Mesothelial cell of epicardium (in vitro differentiated cells): ENCODE measurements around the gene CTXN1. TPM values are rescaled to one million over a fixed set of nuclear protein-coding genes. Genes with fewer than 3 reads are reported as not detected.

ENCODE experiments used
- DNase-seq, 2 experiments: peaks; one replicate each; pipeline ENCODE4 v3.0.0; 2021; ENCODE audit warnings: low spot score in 2 of 2; ENCODE audit not compliant: unreplicated experiment in 2 of 2
- H3K27ac Mint-ChIP-seq: 2 replicates; pipeline ENCODE4 v1.8.0; 2021; ENCODE audit warnings: mixed read lengths
- H3K27me3 Mint-ChIP-seq: 2 replicates; pipeline ENCODE4 v1.8.0; 2021; ENCODE audit warnings: low read depth, mixed read lengths
- H3K36me3 Mint-ChIP-seq: 2 replicates; pipeline ENCODE4 v1.8.0; 2021; ENCODE audit warnings: mixed read lengths
- H3K4me1 Mint-ChIP-seq: 2 replicates; pipeline ENCODE4 v1.8.0; 2021; ENCODE audit warnings: mixed read lengths
- H3K4me3 Mint-ChIP-seq: 2 replicates; pipeline ENCODE4 v1.8.0; 2021; ENCODE audit warnings: mild to moderate bottlenecking, moderate library complexity, mixed read lengths
- H3K9me3 Mint-ChIP-seq: 2 replicates; pipeline ENCODE4 v1.8.0; 2021; ENCODE audit warnings: mixed read lengths
- total RNA-seq: library from RNA; stranded (reverse); gene quantifications from 3 replicates; pipeline ENCODE4 v1.2.1, GENCODE V29; 2021
- TF ChIP-seq, protein P1 (sequence below): fragments of 200-600 bp; sonication (generic); IDR thresholded peaks from one replicate; pipeline ENCODE4 v1.5.0; 2021; ENCODE audit warnings: antibody characterized with exemption; ENCODE audit not compliant: unreplicated experiment

Gene CTXN1
- total RNA-seq, 1 donor from 2014 or later: 53.6 TPM

DNA sequence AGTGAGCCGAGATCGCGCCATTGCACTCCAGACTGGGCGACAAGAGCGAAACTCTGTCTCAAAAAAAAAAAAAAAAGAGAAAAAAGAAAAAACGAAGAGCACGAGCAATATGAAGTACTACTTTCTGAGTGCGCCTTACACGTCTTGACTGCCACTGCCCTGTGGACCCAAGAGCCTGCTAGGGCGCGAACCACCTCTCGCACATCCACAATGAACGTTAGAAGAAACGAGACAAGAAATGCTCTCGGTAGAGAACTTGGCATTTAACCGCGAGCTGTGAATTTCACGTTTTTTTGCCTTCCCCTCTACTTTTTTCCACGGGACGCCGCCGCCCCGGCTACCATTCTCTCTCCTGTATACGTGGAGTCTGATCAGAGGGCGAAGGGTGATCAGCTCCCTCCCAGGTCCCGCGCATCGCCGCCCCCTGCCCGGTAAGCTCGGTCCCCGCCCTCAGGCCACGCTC is 17.1 kb upstream of the CTXN1 start:
- peaks cover 8% of the 10 kb centered on the region for H3K4me1 Mint-ChIP-seq
- no peak for DNase-seq
- peak overlapping the region; percentile 90 for H3K4me3 Mint-ChIP-seq
- peaks cover 14% of the 10 kb centered on the region for H3K36me3 Mint-ChIP-seq
- H3K27me3 Mint-ChIP-seq: no peaks in the 10 kb centered on the region
- TF ChIP-seq, protein P1, sequence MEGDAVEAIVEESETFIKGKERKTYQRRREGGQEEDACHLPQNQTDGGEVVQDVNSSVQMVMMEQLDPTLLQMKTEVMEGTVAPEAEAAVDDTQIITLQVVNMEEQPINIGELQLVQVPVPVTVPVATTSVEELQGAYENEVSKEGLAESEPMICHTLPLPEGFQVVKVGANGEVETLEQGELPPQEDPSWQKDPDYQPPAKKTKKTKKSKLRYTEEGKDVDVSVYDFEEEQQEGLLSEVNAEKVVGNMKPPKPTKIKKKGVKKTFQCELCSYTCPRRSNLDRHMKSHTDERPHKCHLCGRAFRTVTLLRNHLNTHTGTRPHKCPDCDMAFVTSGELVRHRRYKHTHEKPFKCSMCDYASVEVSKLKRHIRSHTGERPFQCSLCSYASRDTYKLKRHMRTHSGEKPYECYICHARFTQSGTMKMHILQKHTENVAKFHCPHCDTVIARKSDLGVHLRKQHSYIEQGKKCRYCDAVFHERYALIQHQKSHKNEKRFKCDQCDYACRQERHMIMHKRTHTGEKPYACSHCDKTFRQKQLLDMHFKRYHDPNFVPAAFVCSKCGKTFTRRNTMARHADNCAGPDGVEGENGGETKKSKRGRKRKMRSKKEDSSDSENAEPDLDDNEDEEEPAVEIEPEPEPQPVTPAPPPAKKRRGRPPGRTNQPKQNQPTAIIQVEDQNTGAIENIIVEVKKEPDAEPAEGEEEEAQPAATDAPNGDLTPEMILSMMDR: no peak
- no peaks in the 10 kb centered on the region for H3K9me3 Mint-ChIP-seq
- peak overlapping the region; percentile 98 for H3K27ac Mint-ChIP-seq

DNA sequence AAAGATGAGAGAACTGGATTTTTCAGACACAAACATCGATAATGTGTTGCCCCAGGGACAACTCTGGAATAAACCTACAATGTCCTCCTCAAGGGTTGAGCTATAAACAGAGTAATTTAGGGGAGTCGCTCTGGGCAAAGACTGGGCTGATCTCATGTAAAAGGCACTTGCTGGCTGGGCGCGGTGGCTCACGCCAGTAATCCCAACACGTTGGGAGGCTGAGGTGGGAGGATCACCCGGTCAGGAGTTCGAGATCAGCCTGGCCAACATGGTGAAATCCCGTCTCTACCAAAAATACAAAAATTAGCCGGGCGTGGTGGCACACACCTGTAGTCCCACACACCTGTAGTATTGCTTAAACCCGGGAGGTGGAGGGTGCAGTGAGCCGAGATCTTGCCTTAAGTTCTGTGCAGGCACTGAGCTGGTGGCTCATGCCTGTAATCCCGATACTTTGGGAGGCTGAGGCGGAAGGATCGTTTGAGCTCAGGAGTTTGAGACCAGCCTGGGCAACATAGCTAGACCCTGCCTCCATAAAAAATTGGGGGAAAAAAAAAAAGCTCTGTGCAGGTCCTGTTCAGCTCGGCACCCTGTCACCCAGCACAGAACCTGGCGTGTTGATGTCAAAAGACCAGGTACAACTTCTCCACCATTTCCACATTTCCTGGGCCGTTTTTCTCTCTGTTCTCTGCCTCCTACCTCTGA is 16.1 kb upstream of the CTXN1 start:
- H3K36me3 Mint-ChIP-seq: peaks cover 14% of the 10 kb centered on the region
- H3K4me1 Mint-ChIP-seq: peaks cover 8% of the 10 kb centered on the region
- TF ChIP-seq, protein P1: no peak
- H3K27me3 Mint-ChIP-seq: no peaks in the 10 kb centered on the region
- DNase-seq: no peak
- peak overlapping the region; percentile 98 for H3K27ac Mint-ChIP-seq
- peak overlapping the region; percentile 90 for H3K4me3 Mint-ChIP-seq
- H3K9me3 Mint-ChIP-seq: no peaks in the 10 kb centered on the region

DNA sequence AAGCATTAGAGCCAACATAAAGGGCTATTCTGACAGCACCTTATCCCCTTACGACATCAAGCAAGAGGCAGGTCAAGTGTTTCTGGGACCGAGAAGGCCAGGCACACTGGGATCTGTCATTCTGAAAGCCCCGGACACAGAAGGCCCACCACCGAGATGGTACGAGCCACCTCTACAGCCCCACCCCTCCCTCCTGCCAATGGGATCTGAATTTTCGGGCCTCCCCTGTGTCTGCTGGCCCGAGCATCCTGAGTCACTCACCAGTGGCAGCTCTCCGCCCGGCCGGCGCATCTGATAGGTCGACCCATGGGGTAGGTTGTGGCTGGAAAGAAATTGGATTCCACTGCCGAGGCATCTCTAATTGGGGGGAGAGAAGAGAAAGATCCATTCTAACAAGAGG is 14.9 kb upstream of the CTXN1 start:
- H3K4me1 Mint-ChIP-seq: peaks cover 8% of the 10 kb centered on the region
- peak overlapping the region; percentile 39 for H3K4me3 Mint-ChIP-seq
- H3K9me3 Mint-ChIP-seq: no peaks in the 10 kb centered on the region
- DNase-seq: no peak
- H3K36me3 Mint-ChIP-seq: peaks cover 14% of the 10 kb centered on the region
- no peak overlapping the region for H3K27ac Mint-ChIP-seq
- TF ChIP-seq, protein P1: no peak
- no peaks in the 10 kb centered on the region for H3K27me3 Mint-ChIP-seq

DNA sequence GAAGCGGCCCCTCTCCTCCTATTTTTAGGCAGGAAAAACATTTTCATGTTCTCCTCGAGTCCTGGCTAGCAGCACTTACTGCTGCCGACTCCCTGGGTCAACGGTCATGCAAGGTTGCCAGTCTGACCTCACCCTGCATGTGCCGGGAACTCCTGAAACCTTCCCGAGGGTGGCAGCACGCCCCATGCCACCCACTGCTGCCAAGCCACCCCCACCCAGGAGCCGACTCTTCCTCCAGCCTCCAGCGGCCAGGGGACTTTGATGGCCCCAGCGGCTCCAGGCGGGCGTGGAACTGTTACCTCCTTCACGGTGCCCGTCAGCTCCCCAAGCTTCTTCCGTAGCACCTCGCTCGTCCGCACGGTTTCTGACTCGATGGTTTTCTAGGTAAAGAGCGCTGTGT is 8.8 kb upstream of the CTXN1 start:
- no peak overlapping the region for H3K4me3 Mint-ChIP-seq
- TF ChIP-seq, protein P1: no peak
- H3K4me1 Mint-ChIP-seq: no peaks in the 10 kb centered on the region
- H3K27ac Mint-ChIP-seq: no peak overlapping the region
- DNase-seq: no peak
- H3K36me3 Mint-ChIP-seq: peaks cover 9% of the 10 kb centered on the region
- H3K27me3 Mint-ChIP-seq: no peaks in the 10 kb centered on the region
- H3K9me3 Mint-ChIP-seq: no peaks in the 10 kb centered on the region

DNA sequence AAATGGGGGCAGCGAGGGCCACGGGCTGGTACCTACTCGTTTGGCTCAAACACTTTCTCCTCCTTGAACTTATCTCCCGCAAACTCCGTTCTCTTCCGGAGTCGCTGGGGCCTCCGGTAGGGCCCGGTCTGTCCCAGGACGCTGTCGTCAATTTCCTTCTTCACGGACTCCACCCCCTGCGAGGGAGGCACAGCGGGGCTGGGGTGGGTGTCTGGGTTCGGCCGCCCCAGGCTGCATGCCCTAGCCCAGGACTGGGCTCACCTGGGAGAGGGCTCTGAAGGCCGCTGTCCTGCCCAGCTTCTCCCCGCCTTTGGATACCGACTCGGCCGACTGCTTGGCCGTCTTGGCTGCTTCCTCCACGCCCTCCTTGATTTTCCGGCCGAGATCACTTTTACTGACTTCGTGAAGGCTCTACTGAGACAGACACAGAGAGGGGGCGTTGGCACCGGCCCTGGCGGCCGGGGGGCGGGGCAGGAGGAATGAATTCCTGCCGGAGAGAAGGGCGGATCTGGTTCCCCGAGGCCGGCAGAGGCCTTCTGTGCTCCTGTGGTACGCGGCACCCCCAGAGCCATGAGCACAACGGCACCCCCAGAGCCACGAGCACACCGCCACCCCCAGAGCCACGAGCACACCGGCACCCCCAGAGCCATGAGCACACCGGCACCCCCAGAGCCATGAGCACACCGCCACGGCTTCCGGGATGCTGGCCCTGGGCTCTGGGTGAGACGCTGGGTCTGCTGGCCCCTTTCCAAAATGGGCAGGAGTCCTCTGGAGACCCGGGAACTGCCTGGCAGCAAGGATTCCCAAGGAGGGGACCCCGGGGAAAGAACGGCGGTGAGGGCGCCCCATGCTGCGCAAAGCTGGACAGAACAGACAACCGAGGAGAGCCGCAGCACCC is 8.1 kb upstream of the CTXN1 start:
- Mint-ChIP-seq H3K4me1 (peaks cover 6% of the 10 kb centered on the region), H3K36me3 (peaks cover 9% of the 10 kb centered on the region), H3K9me3 (no peaks in the 10 kb centered on the region), H3K27ac (no peak overlapping the region), H3K27me3 (no peaks in the 10 kb centered on the region), H3K4me3 (no peak overlapping the region)
- TF ChIP-seq, protein P1: no peak
- DNase-seq: no peak
